Colonic mucosa (tissue), 4 donors: ENCODE data around the gene RFTN1. TPM values are rescaled to one million over a fixed set of nuclear protein-coding genes. Genes with fewer than 3 reads are reported as not detected.

Experiments
- DNase-seq: peaks from one replicate; pipeline ENCODE4 v3.0.0-alpha.2; 2020
- H3K27ac ChIP-seq: fragments of 200-600 bp; one replicate; pipeline ENCODE4 v1.8.0; 2021
- H3K27me3 ChIP-seq: fragments of 200-600 bp; one replicate; pipeline ENCODE4 v1.8.0; 2021
- H3K36me3 ChIP-seq: fragments of 200-600 bp; one replicate; pipeline ENCODE4 v1.8.0; 2021
- H3K4me1 ChIP-seq: fragments of 200-600 bp; one replicate; pipeline ENCODE4 v1.8.0; 2021; ENCODE audit warnings: mild to moderate bottlenecking
- H3K4me3 ChIP-seq: fragments of 200-600 bp; one replicate; pipeline ENCODE4 v1.8.0; 2021
- H3K9ac ChIP-seq, 2 donors: one replicate each; pipeline ENCODE4 v1.7.0; 2013; ENCODE audit warnings: control low read depth in 2 of 2, low read depth in 2 of 2, low read length in 2 of 2
- H3K9me3 ChIP-seq: fragments of 200-600 bp; one replicate; pipeline ENCODE4 v1.8.0; 2021
- CTCF ChIP-seq: fragments of 200-600 bp; IDR thresholded peaks from one replicate; pipeline ENCODE4 v1.8.0; 2022; ENCODE audit warnings: antibody characterized with exemption, mild to moderate bottlenecking
- intact Hi-C: fragments of 100-400 bp; cut with DNase I; formaldehyde crosslinking; loops from one replicate; pipeline ENCODE4 v1.14.1; 2022
- total RNA-seq, 2 donors: library from RNA; stranded (reverse); fragmentation: NEBNext Ultra II Directional in 1 of 2; extraction: Animal tissue kit (Norgen Biotek cat#: 25700) in 1 of 2; gene quantifications; one replicate each; pipeline ENCODE4 v1.2.1, GENCODE V29; 2021
- donor health status: healthy.
- donor health status: DM: no; HTN: no; CAD: no.
- donor health status: DM: no; HTN: no; CAD: no.

Gene RFTN1
- total RNA-seq, 2 donors from 2014 or later: 4.0 to 10.2 TPM

- H3K36me3 ChIP-seq: no peaks in the 10 kb centered on the region
- no peak overlapping the region for H3K9ac ChIP-seq
- no peaks in the 10 kb centered on the region for H3K27me3 ChIP-seq
- no peak overlapping the region for H3K27ac ChIP-seq
- H3K9me3 ChIP-seq: no peaks in the 10 kb centered on the region
- TF ChIP-seq CTCF: no peak
- no peak overlapping the region for H3K4me3 ChIP-seq
- DNase-seq: no peak
- H3K4me1 ChIP-seq: no peaks in the 10 kb centered on the region
- intact Hi-C loops: no loop called here
Measured at GRCh38 chr3:16474216-16474615, 39.3 kb downstream of the RFTN1 start.

- Histone ChIP-seq H3K4me3 (no peak overlapping the region), H3K27me3 (no peaks in the 10 kb centered on the region), H3K27ac (no peak overlapping the region), H3K9me3 (no peaks in the 10 kb centered on the region), H3K4me1 (no peaks in the 10 kb centered on the region), H3K36me3 (no peaks in the 10 kb centered on the region), H3K9ac (no peak overlapping the region)
- no peak for DNase-seq
- intact Hi-C loops: no loop called here
- TF ChIP-seq CTCF: no peak
Measured at GRCh38 chr3:16472593-16472992, 40.9 kb downstream of the RFTN1 start.

- no peak overlapping the region for H3K27ac ChIP-seq
- H3K9ac ChIP-seq: no peak overlapping the region
- H3K4me1 ChIP-seq: no peaks in the 10 kb centered on the region
- H3K36me3 ChIP-seq: no peaks in the 10 kb centered on the region
- no peak for TF ChIP-seq CTCF
- intact Hi-C loops: no loop called here
- DNase-seq: no peak
- H3K9me3 ChIP-seq: no peaks in the 10 kb centered on the region
- no peak overlapping the region for H3K4me3 ChIP-seq
- no peaks in the 10 kb centered on the region for H3K27me3 ChIP-seq
Measured at GRCh38 chr3:16471897-16472296, 41.6 kb downstream of the RFTN1 start.

GRCh38 chr3:16470590-16470989, 42.9 kb downstream of the RFTN1 start:
- H3K27me3 ChIP-seq: no peaks in the 10 kb centered on the region
- H3K4me1 ChIP-seq: no peaks in the 10 kb centered on the region
- no peaks in the 10 kb centered on the region for H3K9me3 ChIP-seq
- no peak overlapping the region for H3K9ac ChIP-seq
- H3K36me3 ChIP-seq: no peaks in the 10 kb centered on the region
- H3K27ac ChIP-seq: no peak overlapping the region
- H3K4me3 ChIP-seq: no peak overlapping the region
- intact Hi-C loops: no loop called here
- TF ChIP-seq CTCF: no peak
- no peak for DNase-seq

- no peaks in the 10 kb centered on the region for H3K36me3 ChIP-seq
- no peak for DNase-seq
- no peak overlapping the region for H3K4me3 ChIP-seq
- no peak overlapping the region for H3K9ac ChIP-seq
- no peaks in the 10 kb centered on the region for H3K9me3 ChIP-seq
- TF ChIP-seq CTCF: no peak
- H3K27me3 ChIP-seq: no peaks in the 10 kb centered on the region
- no peak overlapping the region for H3K27ac ChIP-seq
- intact Hi-C loops: no loop called here
- no peaks in the 10 kb centered on the region for H3K4me1 ChIP-seq
Measured at GRCh38 chr3:16468336-16469098, 45.0 kb downstream of the RFTN1 start.
